Endodermal cell (in vitro differentiated cells): ENCODE data around the gene NKRF. TPM values are rescaled to one million over a fixed set of nuclear protein-coding genes. Genes with fewer than 3 reads are reported as not detected.

Source experiments
- DNase-seq: peaks from one replicate; pipeline ENCODE4 v3.0.0-alpha.2; 2017
- H3K27ac ChIP-seq: 2 replicates; pipeline ENCODE4 v1.5.1; 2013; ENCODE audit warnings: mild to moderate bottlenecking, low read depth, low read length, moderate library complexity
- H3K27me3 ChIP-seq: 2 replicates; pipeline ENCODE4 v1.6.1; 2013; ENCODE audit warnings: mild to moderate bottlenecking, low read length, moderate library complexity; ENCODE audit not compliant: insufficient read depth, control insufficient read depth, poor library complexity, severe bottlenecking
- H3K36me3 ChIP-seq: 2 replicates; pipeline ENCODE4 v1.7.0; 2013; ENCODE audit warnings: mild to moderate bottlenecking, low read length, moderate library complexity; ENCODE audit not compliant: control insufficient read depth, insufficient read depth
- H3K4me1 ChIP-seq: one replicate; pipeline ENCODE4 v1.7.0; 2013; ENCODE audit warnings: low read length; ENCODE audit not compliant: control insufficient read depth, insufficient read depth
- H3K4me3 ChIP-seq: 2 replicates; pipeline ENCODE4 v1.5.1; 2013; ENCODE audit warnings: mild to moderate bottlenecking, low read length, moderate library complexity
- H3K9ac ChIP-seq: 2 replicates; pipeline ENCODE4 v1.6.1; 2013; ENCODE audit warnings: mild to moderate bottlenecking, low read length, moderate library complexity; ENCODE audit not compliant: poor library complexity, severe bottlenecking; ENCODE audit errors: extremely low read depth
- H3K9me3 ChIP-seq: 2 replicates; pipeline ENCODE4 v1.6.1; 2013; ENCODE audit warnings: mild to moderate bottlenecking, low read length, moderate library complexity; ENCODE audit not compliant: control insufficient read depth
- H3K27ac Mint-ChIP-seq: 2 replicates; pipeline ENCODE4 v1.8.0; 2020; ENCODE audit warnings: mixed read lengths
- H3K27me3 Mint-ChIP-seq: 2 replicates; pipeline ENCODE4 v1.8.0; 2021; ENCODE audit warnings: mild to moderate bottlenecking, mixed read lengths; ENCODE audit not compliant: insufficient read depth
- H3K36me3 Mint-ChIP-seq: 2 replicates; pipeline ENCODE4 v1.8.0; 2020; ENCODE audit warnings: low read depth, mixed read lengths
- H3K4me1 Mint-ChIP-seq: 2 replicates; pipeline ENCODE4 v1.8.0; 2020; ENCODE audit warnings: mixed read lengths
- H3K4me3 Mint-ChIP-seq: 2 replicates; pipeline ENCODE4 v1.8.0; 2020; ENCODE audit warnings: mild to moderate bottlenecking, moderate library complexity, mixed read lengths
- H3K9me3 Mint-ChIP-seq: 2 replicates; pipeline ENCODE4 v1.8.0; 2020; ENCODE audit warnings: mild to moderate bottlenecking, mixed read lengths
- WGBS, 2 experiments: methylation state at CpG; one replicate each; pipeline versions ENCODE4 v1.1.5 to v1.1.7; 2013; ENCODE audit warnings: missing lambda C conversion rate in 2 of 2, mixed read lengths in 1 of 2; ENCODE audit not compliant: insufficient coverage in 1 of 2, insufficient read length in 1 of 2; 5-methylcytosine and 5-hydroxymethylcytosine counted together
- total RNA-seq, 2 donors: library from RNA; stranded (reverse); fragmentation: NEBNext Ultra II Directional in 1 of 2; extraction: Animal tissue kit (Norgen Biotek cat#: 25700) in 1 of 2; gene quantifications; 2 replicates in 1 of 2; 3 replicates in 1 of 2; pipeline ENCODE4 v1.2.1, GENCODE V29; 2021
- TF ChIP-seq, protein P1 (sequence below): fragments of 200-600 bp; sonication (generic); conservative IDR thresholded peaks from 2 replicates; pipeline ENCODE4 v1.5.0; 2021; ENCODE audit warnings: antibody characterized with exemption, mild to moderate bottlenecking

The NKRF gene
- total RNA-seq, 2 donors from 2014 or later: 14.3 to 15.8 TPM

DNA sequence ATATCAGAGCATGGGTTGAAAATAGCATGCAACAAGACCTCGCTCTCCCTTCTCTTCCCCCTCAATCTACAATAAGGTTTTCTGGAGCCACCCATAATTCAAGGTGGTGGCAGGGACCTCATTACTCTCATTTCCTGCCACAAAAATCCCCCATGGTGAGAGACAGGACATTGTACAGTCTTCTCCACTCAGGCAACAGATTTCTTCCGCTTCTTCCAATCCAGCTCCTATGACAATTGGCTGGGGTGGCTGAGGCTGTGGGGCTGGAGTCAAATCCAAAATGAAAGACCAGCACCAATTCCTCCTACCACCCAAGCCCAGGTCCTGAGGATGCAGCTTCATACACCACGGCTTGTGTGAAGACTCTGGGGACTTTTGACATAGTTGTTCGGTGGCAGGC lies 40.3 kb upstream of the NKRF start:
- Mint-ChIP-seq H3K27ac (no peak overlapping the region), H3K27me3 (no peaks in the 10 kb centered on the region), H3K4me1 (no peaks in the 10 kb centered on the region), H3K4me3 (no peak overlapping the region), H3K9me3 (peaks cover 62% of the 10 kb centered on the region), H3K36me3 (no peaks in the 10 kb centered on the region)
- Histone ChIP-seq H3K4me1 (no peaks in the 10 kb centered on the region), H3K9me3 (no peaks in the 10 kb centered on the region), H3K27ac (no peak overlapping the region), H3K4me3 (no peak overlapping the region), H3K9ac (no peak overlapping the region), H3K36me3 (no peaks in the 10 kb centered on the region), H3K27me3 (no peaks in the 10 kb centered on the region)
- 96% methylated on average over 3 of the region's 4 CpGs; no CpG with 5 or more reads in 1 of the 2 experiments for WGBS, 2 experiments
- no peak for DNase-seq
- TF ChIP-seq, protein P1, sequence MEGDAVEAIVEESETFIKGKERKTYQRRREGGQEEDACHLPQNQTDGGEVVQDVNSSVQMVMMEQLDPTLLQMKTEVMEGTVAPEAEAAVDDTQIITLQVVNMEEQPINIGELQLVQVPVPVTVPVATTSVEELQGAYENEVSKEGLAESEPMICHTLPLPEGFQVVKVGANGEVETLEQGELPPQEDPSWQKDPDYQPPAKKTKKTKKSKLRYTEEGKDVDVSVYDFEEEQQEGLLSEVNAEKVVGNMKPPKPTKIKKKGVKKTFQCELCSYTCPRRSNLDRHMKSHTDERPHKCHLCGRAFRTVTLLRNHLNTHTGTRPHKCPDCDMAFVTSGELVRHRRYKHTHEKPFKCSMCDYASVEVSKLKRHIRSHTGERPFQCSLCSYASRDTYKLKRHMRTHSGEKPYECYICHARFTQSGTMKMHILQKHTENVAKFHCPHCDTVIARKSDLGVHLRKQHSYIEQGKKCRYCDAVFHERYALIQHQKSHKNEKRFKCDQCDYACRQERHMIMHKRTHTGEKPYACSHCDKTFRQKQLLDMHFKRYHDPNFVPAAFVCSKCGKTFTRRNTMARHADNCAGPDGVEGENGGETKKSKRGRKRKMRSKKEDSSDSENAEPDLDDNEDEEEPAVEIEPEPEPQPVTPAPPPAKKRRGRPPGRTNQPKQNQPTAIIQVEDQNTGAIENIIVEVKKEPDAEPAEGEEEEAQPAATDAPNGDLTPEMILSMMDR: no peak

DNA sequence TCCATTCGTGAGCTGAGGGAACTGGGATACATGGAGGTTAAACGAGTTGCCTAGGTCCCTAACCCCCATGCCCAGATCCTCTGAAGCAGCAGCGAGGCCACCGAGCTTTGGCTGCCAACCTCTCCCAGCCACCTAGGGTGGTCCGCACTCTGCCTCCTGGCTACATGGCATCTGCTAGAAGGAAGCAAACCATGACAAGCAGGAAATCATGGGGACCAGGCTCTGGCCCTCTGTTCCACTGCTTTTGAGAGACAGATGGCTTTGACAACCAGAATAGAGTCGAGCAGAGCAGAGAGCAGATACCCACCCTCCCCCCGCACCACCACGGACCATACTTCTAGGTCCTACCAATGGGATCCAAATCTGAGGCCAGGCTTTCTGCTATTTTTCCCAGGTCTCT lies 37.5 kb upstream of the NKRF start:
- H3K4me3 Mint-ChIP-seq: no peak overlapping the region
- Histone ChIP-seq H3K36me3 (no peaks in the 10 kb centered on the region), H3K27ac (no peak overlapping the region), H3K4me1 (no peaks in the 10 kb centered on the region), H3K4me3 (no peak overlapping the region), H3K9me3 (no peaks in the 10 kb centered on the region), H3K27me3 (no peaks in the 10 kb centered on the region), H3K9ac (no peak overlapping the region)
- H3K27me3 Mint-ChIP-seq: no peaks in the 10 kb centered on the region
- H3K4me1 Mint-ChIP-seq: no peaks in the 10 kb centered on the region
- H3K36me3 Mint-ChIP-seq: no peaks in the 10 kb centered on the region
- 97% methylated on average over 8 of the region's 8 CpGs; no CpG with 5 or more reads in 1 of the 2 experiments for WGBS, 2 experiments
- no peak for DNase-seq
- TF ChIP-seq, protein P1: no peak
- peaks cover 63% of the 10 kb centered on the region for H3K9me3 Mint-ChIP-seq
- no peak overlapping the region for H3K27ac Mint-ChIP-seq

DNA sequence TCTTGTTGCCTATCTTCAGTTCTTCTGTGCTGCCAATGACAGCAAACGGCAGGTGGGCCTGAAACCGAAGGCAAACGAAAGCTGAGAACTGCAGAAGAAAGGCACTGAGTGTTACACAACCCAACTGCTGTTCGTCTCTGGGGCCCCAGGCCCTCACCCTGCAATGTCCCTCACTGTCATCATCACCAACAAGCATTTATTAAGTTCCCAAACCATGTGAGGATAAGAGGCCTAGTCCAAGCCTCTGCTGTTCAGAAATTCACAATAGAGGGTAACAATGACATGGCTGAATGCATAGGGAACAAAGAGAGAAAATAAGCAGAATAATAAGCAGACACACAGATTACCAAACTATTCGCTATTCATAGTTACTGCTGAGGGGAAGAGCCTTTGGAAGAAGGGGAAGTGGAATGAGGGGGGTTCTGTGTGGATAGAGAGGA lies 34.5 kb upstream of the NKRF start:
- DNase-seq: no peak
- no peak overlapping the region for H3K4me3 Mint-ChIP-seq

More for the DNA sequence above, 34.5 kb upstream of the NKRF start:
- Mint-ChIP-seq H3K27me3 (no peaks in the 10 kb centered on the region), H3K36me3 (no peaks in the 10 kb centered on the region), H3K27ac (no peak overlapping the region), H3K4me1 (no peaks in the 10 kb centered on the region), H3K9me3 (peaks cover 64% of the 10 kb centered on the region)
- Histone ChIP-seq H3K36me3 (no peaks in the 10 kb centered on the region), H3K9ac (no peak overlapping the region), H3K4me3 (no peak overlapping the region), H3K4me1 (no peaks in the 10 kb centered on the region), H3K27me3 (no peaks in the 10 kb centered on the region), H3K9me3 (no peaks in the 10 kb centered on the region), H3K27ac (peak overlapping the region; percentile 32)
- TF ChIP-seq, protein P1: no peak
- 88% methylated on average over 4 of the region's 5 CpGs; no CpG with 5 or more reads in 1 of the 2 experiments for WGBS, 2 experiments
